Trophoblast cell (in vitro differentiated cells and primary cell): ENCODE measurements around the gene MBOAT7.
A peak's percentile ranks its signal among the peaks of the same experiment; 100 is the strongest.

Experiments
- DNase-seq, 2 donors: peaks; one replicate each; pipeline ENCODE4 v3.0.0-alpha.2; 2016
- H2AFZ ChIP-seq: 2 replicates; pipeline ENCODE4 v1.6.1; 2013; ENCODE audit warnings: low read length, moderate library complexity, mild to moderate bottlenecking; ENCODE audit not compliant: insufficient read depth, poor library complexity
- H2AK5ac ChIP-seq: 2 replicates; pipeline ENCODE4 v1.6.1; 2013; ENCODE audit warnings: mild to moderate bottlenecking, low read length
- H2BK120ac ChIP-seq: 2 replicates; pipeline ENCODE4 v1.6.1; 2013; ENCODE audit warnings: low read length, mild to moderate bottlenecking, moderate library complexity; ENCODE audit not compliant: insufficient read depth, poor library complexity
- H2BK12ac ChIP-seq: 2 replicates; pipeline ENCODE4 v1.6.1; 2013; ENCODE audit warnings: mild to moderate bottlenecking, low read length, moderate library complexity
- H2BK5ac ChIP-seq: 2 replicates; pipeline ENCODE4 v1.6.1; 2013; ENCODE audit warnings: low read length, low read depth, moderate library complexity, mild to moderate bottlenecking; ENCODE audit not compliant: poor library complexity
- H3K14ac ChIP-seq: 2 replicates; pipeline ENCODE4 v1.6.1; 2013; ENCODE audit warnings: mild to moderate bottlenecking, low read length
- H3K18ac ChIP-seq: 2 replicates; pipeline ENCODE4 v1.6.1; 2013; ENCODE audit warnings: mild to moderate bottlenecking, low read length
- H3K23ac ChIP-seq: 2 replicates; pipeline ENCODE4 v1.6.1; 2013; ENCODE audit warnings: low read length
- H3K27ac ChIP-seq: 2 replicates; pipeline ENCODE4 v1.5.1; 2013; ENCODE audit warnings: low read depth, mild to moderate bottlenecking, inconsistent platforms, low read length, moderate library complexity
- H3K27me3 ChIP-seq: 2 replicates; pipeline ENCODE4 v1.6.1; 2013; ENCODE audit warnings: inconsistent platforms, mild to moderate bottlenecking, low read length, moderate library complexity; ENCODE audit not compliant: insufficient read depth
- H3K36me3 ChIP-seq, 2 experiments: 1 replicate in 1 of 2; 2 replicates in 1 of 2; pipeline ENCODE4 v1.6.1; 2013; ENCODE audit warnings: low read length in 2 of 2, mild to moderate bottlenecking in 2 of 2, moderate library complexity in 1 of 2; ENCODE audit not compliant: insufficient read depth in 2 of 2, control insufficient read depth in 1 of 2
- H3K4ac ChIP-seq: 2 replicates; pipeline ENCODE4 v1.6.1; 2013; ENCODE audit warnings: low read depth, mild to moderate bottlenecking, low read length, moderate library complexity
- H3K4me1 ChIP-seq, 2 experiments: 1 replicate in 1 of 2; 2 replicates in 1 of 2; pipeline ENCODE4 v1.6.1; 2013; ENCODE audit warnings: low read length in 2 of 2, mild to moderate bottlenecking in 2 of 2, moderate library complexity in 1 of 2; ENCODE audit not compliant: insufficient read depth in 2 of 2, control insufficient read depth in 1 of 2
- H3K4me2 ChIP-seq: 2 replicates; pipeline ENCODE4 v1.6.1; 2013; ENCODE audit warnings: inconsistent platforms, mild to moderate bottlenecking, low read length, moderate library complexity
- H3K4me3 ChIP-seq: 2 replicates; pipeline ENCODE4 v1.5.1; 2013; ENCODE audit warnings: mild to moderate bottlenecking, low read depth, low read length, inconsistent platforms
- H3K79me1 ChIP-seq: one replicate; pipeline ENCODE4 v1.6.1; 2013; ENCODE audit warnings: low read length
- H3K79me2 ChIP-seq: 2 replicates; pipeline ENCODE4 v1.6.1; 2013; ENCODE audit warnings: low read length, mild to moderate bottlenecking; ENCODE audit not compliant: control insufficient read depth, insufficient read depth, poor library complexity
- H3K9ac ChIP-seq: 2 replicates; pipeline ENCODE4 v1.6.1; 2013; ENCODE audit warnings: mild to moderate bottlenecking, low read length
- H3K9me3 ChIP-seq: 2 replicates; pipeline ENCODE4 v1.6.1; 2013; ENCODE audit warnings: low read depth, mild to moderate bottlenecking, control low read depth, inconsistent platforms, low read length; ENCODE audit not compliant: insufficient read depth
- H4K12ac ChIP-seq: 2 replicates; pipeline ENCODE4 v1.6.1; 2013; ENCODE audit warnings: low read depth, mild to moderate bottlenecking, low read length, moderate library complexity
- H4K8ac ChIP-seq: 2 replicates; pipeline ENCODE4 v1.6.1; 2013; ENCODE audit warnings: low read depth, mild to moderate bottlenecking, low read length, moderate library complexity
- H4K91ac ChIP-seq: one replicate; pipeline ENCODE4 v1.6.1; 2013; ENCODE audit warnings: low read depth, mild to moderate bottlenecking, low read length, moderate library complexity
- WGBS: extraction: QIAGEN DNeasy Blood & Tissue Kit; methylation state at CpG from one replicate; pipeline ENCODE4 v1.1.7; 2013; ENCODE audit warnings: missing lambda C conversion rate; ENCODE audit not compliant: insufficient read length, insufficient coverage; ENCODE audit errors: extremely low coverage; 5-methylcytosine and 5-hydroxymethylcytosine counted together

The MBOAT7 gene

DNA sequence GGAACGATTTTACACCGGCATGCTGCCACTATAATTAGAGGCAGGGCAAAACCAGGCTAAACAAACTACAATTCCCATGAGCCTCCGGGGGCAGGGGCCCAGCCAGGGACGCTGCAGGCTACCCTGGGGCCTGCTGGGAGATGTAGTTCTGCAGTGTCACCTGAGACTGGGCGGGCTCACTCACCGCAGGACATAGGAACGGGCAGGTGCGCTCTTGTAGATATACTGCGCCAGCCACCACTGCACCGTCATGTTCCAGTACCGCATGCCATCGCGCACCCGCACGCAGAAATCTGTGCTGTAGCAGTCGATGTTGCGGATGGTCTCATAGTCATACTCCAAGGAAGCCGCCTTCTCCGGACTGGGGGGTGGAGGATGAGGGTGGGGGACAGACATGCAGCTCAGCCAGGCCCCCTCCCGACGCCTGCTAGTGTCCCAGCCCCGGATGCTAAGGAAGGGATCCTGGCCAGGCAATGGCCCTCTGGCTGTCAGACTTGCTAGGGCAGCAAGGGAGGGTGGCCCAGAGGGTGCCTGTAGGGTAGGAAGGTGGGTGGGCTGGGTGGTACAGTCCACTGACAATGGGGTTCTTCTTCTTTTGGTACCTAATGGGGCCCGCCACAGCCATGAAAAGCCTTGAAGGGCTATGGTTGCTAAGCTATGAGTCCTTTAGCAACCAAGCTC lies 10.7 kb downstream of the MBOAT7 start:
- no peaks in the 10 kb centered on the region for H3K27me3 ChIP-seq

DNA sequence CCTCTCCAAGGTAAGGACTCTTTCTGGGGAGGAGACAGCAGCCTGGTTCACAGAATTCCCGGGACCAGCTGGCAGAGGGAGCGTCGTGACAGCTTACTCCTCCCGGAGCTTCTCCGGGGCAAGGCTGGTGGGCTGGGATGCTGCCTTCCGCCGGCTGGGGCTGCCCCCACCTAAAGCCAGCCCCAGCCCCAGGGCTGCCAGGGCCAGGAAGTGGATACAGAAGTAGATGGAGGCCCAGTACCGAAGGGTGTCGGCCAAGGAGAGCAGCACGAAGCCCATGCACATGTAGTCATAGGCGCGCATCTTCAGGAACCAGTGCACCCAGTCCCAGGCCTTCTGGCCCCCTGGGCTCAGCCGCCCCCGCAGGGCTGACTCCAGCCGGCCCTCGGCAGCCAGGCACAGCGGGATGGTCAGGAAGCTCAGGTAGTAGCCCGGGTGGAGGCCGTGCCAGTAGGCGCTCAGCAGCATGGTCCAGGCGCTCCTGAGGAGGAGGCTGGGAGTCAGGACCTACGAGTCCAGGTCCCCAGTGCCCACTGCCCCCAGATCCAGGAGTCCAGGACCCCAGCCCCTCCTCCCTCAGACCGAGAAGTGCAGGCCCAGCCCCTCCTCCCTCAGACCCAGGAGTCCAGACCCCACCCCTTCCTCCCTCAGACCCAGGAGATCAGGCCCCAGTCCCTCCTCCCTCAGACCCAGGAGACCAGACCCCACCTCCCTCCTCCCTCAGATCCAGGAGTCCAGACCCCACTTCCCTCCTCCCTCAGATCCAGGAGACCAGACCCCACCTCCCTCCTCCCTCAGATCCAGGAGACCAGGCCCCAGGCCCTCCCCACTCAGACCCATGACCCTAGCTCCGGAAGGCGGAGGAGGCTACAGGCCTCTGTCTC lies 15.2 kb downstream of the MBOAT7 start:
- Histone ChIP-seq H3K4me3 (no peak overlapping the region), H3K23ac (no peak overlapping the region), H3K9ac (no peak overlapping the region), H3K27ac (no peak overlapping the region), H2AK5ac (no peak overlapping the region), H3K36me3 (peaks cover 20 to 26% of the 10 kb centered on the region in 2 experiments), H2BK12ac (no peak overlapping the region), H3K18ac (no peak overlapping the region), H4K91ac (no peak overlapping the region), H3K79me2 (no peaks in the 10 kb centered on the region), H4K12ac (no peak overlapping the region), H2BK5ac (no peak overlapping the region), H3K9me3 (peaks cover 1% of the 10 kb centered on the region), H3K4me2 (no peak overlapping the region), H3K4ac (no peak overlapping the region), H2BK120ac (no peak overlapping the region), H3K79me1 (peaks cover 4% of the 10 kb centered on the region), H3K4me1 (peaks cover 4 to 10% of the 10 kb centered on the region in 2 experiments), H4K8ac (no peak overlapping the region), H2AFZ (no peak overlapping the region), H3K27me3 (no peaks in the 10 kb centered on the region), H3K14ac (no peak overlapping the region)
- no CpG with 5 or more reads among the region's 25 CpGs for WGBS
- DNase-seq: no peak

More for the DNA sequence above, 10.7 kb downstream of the MBOAT7 start:
- H2BK120ac ChIP-seq: no peak overlapping the region
- H4K91ac ChIP-seq: no peak overlapping the region
- H3K14ac ChIP-seq: no peak overlapping the region
- H4K12ac ChIP-seq: no peak overlapping the region
- H2BK12ac ChIP-seq: no peak overlapping the region
- peak; percentile 56 to 77 for DNase-seq
- H2BK5ac ChIP-seq: no peak overlapping the region
- no peak overlapping the region for H3K4ac ChIP-seq
- no peaks in the 10 kb centered on the region for H3K4me1 ChIP-seq
- H2AFZ ChIP-seq: no peak overlapping the region
- no CpG with 5 or more reads among the region's 23 CpGs for WGBS
- no peak overlapping the region for H3K4me2 ChIP-seq
- no peak overlapping the region for H4K8ac ChIP-seq
- no peak overlapping the region for H2AK5ac ChIP-seq
- peaks cover 5% of the 10 kb centered on the region for H3K9me3 ChIP-seq
- H3K18ac ChIP-seq: no peak overlapping the region
- no peak overlapping the region for H3K4me3 ChIP-seq
- no peak overlapping the region for H3K27ac ChIP-seq
- H3K36me3 ChIP-seq: peaks cover 51 to 55% of the 10 kb centered on the region in 2 experiments
- no peak overlapping the region for H3K23ac ChIP-seq
- H3K9ac ChIP-seq: no peak overlapping the region
- H3K79me1 ChIP-seq: no peaks in the 10 kb centered on the region
- no peaks in the 10 kb centered on the region for H3K79me2 ChIP-seq

DNA sequence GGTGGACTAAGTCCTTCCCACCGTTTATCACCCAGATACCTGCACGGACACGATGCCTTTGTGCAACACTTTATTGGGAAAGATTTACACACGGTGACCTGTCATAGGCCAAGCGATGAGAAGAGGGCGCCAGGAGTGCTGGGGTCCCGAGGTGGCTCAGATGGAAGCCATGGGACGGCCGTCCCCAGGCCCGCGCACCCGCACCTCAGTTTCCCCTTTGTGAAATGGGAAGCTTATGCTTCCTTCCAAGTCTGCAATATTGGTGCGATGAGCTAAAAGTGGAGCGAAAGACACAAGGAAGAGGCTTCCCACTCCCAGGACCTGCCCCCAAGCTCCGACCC lies 16.1 kb downstream of the MBOAT7 start:
- no peak for DNase-seq
- no peak overlapping the region for H4K12ac ChIP-seq
- H3K9me3 ChIP-seq: peaks cover 1% of the 10 kb centered on the region
- no peak overlapping the region for H4K91ac ChIP-seq
- H3K79me1 ChIP-seq: peaks cover 4% of the 10 kb centered on the region
- no peak overlapping the region for H4K8ac ChIP-seq
- peak overlapping the region; percentile 45 for H3K4me2 ChIP-seq
- no peak overlapping the region for H3K4ac ChIP-seq
- no peaks in the 10 kb centered on the region for H3K79me2 ChIP-seq
- no peak overlapping the region for H2AFZ ChIP-seq
- H3K4me1 ChIP-seq: peaks cover 4 to 11% of the 10 kb centered on the region in 2 experiments
- no peak overlapping the region for H2BK5ac ChIP-seq
- H3K9ac ChIP-seq: no peak overlapping the region
- no peaks in the 10 kb centered on the region for H3K27me3 ChIP-seq
- H3K23ac ChIP-seq: no peak overlapping the region
- H3K14ac ChIP-seq: no peak overlapping the region
- no peak overlapping the region for H2BK12ac ChIP-seq
- H2BK120ac ChIP-seq: no peak overlapping the region
- no peak overlapping the region for H2AK5ac ChIP-seq
- H3K18ac ChIP-seq: no peak overlapping the region
- peaks cover 11 to 18% of the 10 kb centered on the region in 2 experiments for H3K36me3 ChIP-seq
- no CpG with 5 or more reads among the region's 15 CpGs for WGBS
- no peak overlapping the region for H3K4me3 ChIP-seq
- no peak overlapping the region for H3K27ac ChIP-seq

DNA sequence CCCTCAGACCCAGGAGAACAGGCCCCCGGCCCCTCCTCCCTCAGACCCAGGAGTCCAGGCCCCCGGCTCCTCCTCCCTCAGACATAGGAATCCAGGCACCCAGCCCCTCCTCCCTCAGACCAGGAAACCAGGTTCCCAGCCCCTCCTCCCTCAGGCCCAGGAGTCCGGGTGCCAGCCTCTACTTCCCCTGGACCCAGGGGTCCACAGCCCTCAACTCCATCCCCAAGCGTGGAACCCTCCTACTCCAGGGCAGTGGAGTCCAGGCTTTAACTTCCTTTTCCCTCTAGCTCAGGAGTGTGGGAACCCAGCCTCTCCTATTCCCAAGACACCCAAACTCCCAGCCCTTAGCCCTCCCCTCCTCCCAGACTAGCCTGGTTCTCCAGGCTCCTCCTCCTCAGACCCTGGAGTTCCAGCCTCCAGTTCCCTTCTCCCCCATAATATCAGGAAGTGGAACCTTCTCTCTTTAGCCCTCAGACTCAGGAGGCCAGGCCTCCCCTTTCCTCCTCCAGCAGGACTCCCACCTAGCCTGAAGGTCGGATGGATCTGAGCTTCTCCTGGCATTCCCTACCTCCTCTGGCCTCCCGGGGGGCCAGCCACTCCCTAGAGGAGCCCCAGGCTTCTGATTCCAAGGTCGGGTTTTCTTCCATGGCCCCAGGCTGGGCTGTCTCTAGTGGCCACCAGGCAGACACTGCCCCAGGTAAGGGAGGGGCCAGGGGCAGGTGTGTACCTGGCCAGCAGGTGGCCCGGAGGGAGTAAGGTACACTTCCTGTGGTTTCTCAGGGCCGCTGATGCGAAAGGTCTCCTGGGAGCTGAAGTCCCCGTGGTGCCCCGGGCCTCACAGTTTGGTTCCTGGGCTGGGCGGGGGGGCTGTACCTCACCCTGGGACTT lies 16.7 kb downstream of the MBOAT7 start, which contains the start of gene TMC4:
TMC4 (minus strand) TSS at position 690 of the 888 bp plus-strand sequence; CDS start at position 647, 43 bp downstream.
- peak within 1 kb of the TSS; percentile 14 for H3K18ac ChIP-seq
- no peak within 1 kb of the TSS for H3K4ac ChIP-seq
- peaks cover 7 to 14% of the 10 kb centered on the region in 2 experiments for H3K36me3 ChIP-seq
- no peak within 1 kb of the TSS for H2BK12ac ChIP-seq
- H3K4me2 ChIP-seq: peak within 1 kb of the TSS; percentile 45
- peaks cover 4% of the 10 kb centered on the region for H3K79me1 ChIP-seq
- H3K9me3 ChIP-seq: peaks cover 1% of the 10 kb centered on the region
- no peak within 1 kb of the TSS for H2AFZ ChIP-seq
- peak within 1 kb of the TSS; percentile 20 for H3K14ac ChIP-seq
- H3K27me3 ChIP-seq: no peaks in the 10 kb centered on the region
- peak within 1 kb of the TSS; percentile 14 for H2BK120ac ChIP-seq
- peak within 1 kb of the TSS; percentile 77 for H4K8ac ChIP-seq
- H2AK5ac ChIP-seq: no peak within 1 kb of the TSS
- DNase-seq: peak; percentile 94 to 97
- no peaks in the 10 kb centered on the region for H3K79me2 ChIP-seq
- peak within 1 kb of the TSS; percentile 23 for H3K4me3 ChIP-seq
- no peak within 1 kb of the TSS for H4K12ac ChIP-seq
- WGBS: no CpG with 5 or more reads among the region's 13 CpGs
- peak within 1 kb of the TSS; percentile 3 for H3K27ac ChIP-seq
- H3K4me1 ChIP-seq: peaks cover 4 to 12% of the 10 kb centered on the region in 2 experiments
- peak within 1 kb of the TSS; percentile 30 for H4K91ac ChIP-seq
- peak within 1 kb of the TSS; percentile 7 for H3K9ac ChIP-seq
- H3K23ac ChIP-seq: no peak within 1 kb of the TSS
- no peak within 1 kb of the TSS for H2BK5ac ChIP-seq
